IPS DF 6.9 (cell line): ENCODE data around the gene PLXDC1.

Experiments used
- DNase-seq: peaks from one replicate; pipeline ENCODE4 v3.0.0-alpha.2; 2013; ENCODE audit warnings: low read depth, low spot score
- H3K27ac ChIP-seq: one replicate; pipeline ENCODE4 v1.5.1; 2013; ENCODE audit warnings: low read length, control low read depth
- H3K27me3 ChIP-seq: 2 replicates; pipeline ENCODE4 v1.6.1; 2013; ENCODE audit warnings: mild to moderate bottlenecking, low read length; ENCODE audit not compliant: control insufficient read depth, insufficient read depth
- H3K36me3 ChIP-seq: 2 replicates; pipeline ENCODE4 v1.6.1; 2013; ENCODE audit warnings: low read length; ENCODE audit not compliant: control insufficient read depth, insufficient read depth
- H3K4me1 ChIP-seq: 2 replicates; pipeline ENCODE4 v1.6.1; 2013; ENCODE audit warnings: low read length; ENCODE audit not compliant: control insufficient read depth, insufficient read depth
- H3K4me3 ChIP-seq: 2 replicates; pipeline ENCODE4 v1.5.1; 2013; ENCODE audit warnings: mild to moderate bottlenecking, low read length
- H3K9me3 ChIP-seq: 2 replicates; pipeline ENCODE4 v1.6.1; 2013; ENCODE audit warnings: low read length, inconsistent platforms; ENCODE audit not compliant: control insufficient read depth, insufficient read depth
- WGBS: extraction: QIAGEN DNeasy Blood & Tissue Kit; methylation state at CpG from one replicate; pipeline ENCODE4 v1.1.7; 2013; ENCODE audit warnings: mixed read lengths, missing lambda C conversion rate; ENCODE audit not compliant: insufficient read length, insufficient coverage; 5-methylcytosine and 5-hydroxymethylcytosine counted together

The PLXDC1 gene

GRCh38 chr17:39178536-39178935 lies 27.1 kb upstream of the PLXDC1 start:
- H3K4me3 ChIP-seq: no peak overlapping the region
- H3K36me3 ChIP-seq: peaks cover 11% of the 10 kb centered on the region
- H3K9me3 ChIP-seq: no peaks in the 10 kb centered on the region
- peaks cover 3% of the 10 kb centered on the region for H3K4me1 ChIP-seq
- no peak for DNase-seq
- no peaks in the 10 kb centered on the region for H3K27me3 ChIP-seq
- no peak overlapping the region for H3K27ac ChIP-seq
- WGBS: no CpG with 5 or more reads among the region's 4 CpGs

GRCh38 chr17:39177256-39177655 lies 25.8 kb upstream of the PLXDC1 start:
- no CpG with 5 or more reads among the region's 12 CpGs for WGBS
- DNase-seq: no peak
- Histone ChIP-seq H3K27me3 (no peaks in the 10 kb centered on the region), H3K9me3 (no peaks in the 10 kb centered on the region), H3K36me3 (peaks cover 9% of the 10 kb centered on the region), H3K27ac (no peak overlapping the region), H3K4me3 (no peak overlapping the region), H3K4me1 (peaks cover 5% of the 10 kb centered on the region)

GRCh38 chr17:39175695-39176093 lies 24.3 kb upstream of the PLXDC1 start:
- H3K9me3 ChIP-seq: no peaks in the 10 kb centered on the region
- no CpG with 5 or more reads among the region's 10 CpGs for WGBS
- peaks cover 7% of the 10 kb centered on the region for H3K4me1 ChIP-seq
- H3K36me3 ChIP-seq: peaks cover 9% of the 10 kb centered on the region
- H3K27me3 ChIP-seq: no peaks in the 10 kb centered on the region
- H3K27ac ChIP-seq: no peak overlapping the region
- DNase-seq: no peak
- H3K4me3 ChIP-seq: no peak overlapping the region

GRCh38 chr17:39174920-39175694 lies 23.7 kb upstream of the PLXDC1 start:
- no CpG with 5 or more reads among the region's 35 CpGs for WGBS
- H3K4me3 ChIP-seq: no peak overlapping the region
- peaks cover 9% of the 10 kb centered on the region for H3K36me3 ChIP-seq
- H3K4me1 ChIP-seq: peaks cover 7% of the 10 kb centered on the region
- DNase-seq: no peak
- H3K9me3 ChIP-seq: no peaks in the 10 kb centered on the region
- H3K27me3 ChIP-seq: no peaks in the 10 kb centered on the region
- H3K27ac ChIP-seq: no peak overlapping the region

- H3K27ac ChIP-seq: no peak overlapping the region
- H3K36me3 ChIP-seq: peaks cover 9% of the 10 kb centered on the region
- peaks cover 7% of the 10 kb centered on the region for H3K4me1 ChIP-seq
Measured at GRCh38 chr17:39173526-39174274, 22.3 kb upstream of the PLXDC1 start.

GRCh38 chr17:39173080-39173479 lies 21.6 kb upstream of the PLXDC1 start:
- H3K4me1 ChIP-seq: peaks cover 7% of the 10 kb centered on the region

More at GRCh38 chr17:39173526-39174274, 22.3 kb upstream of the PLXDC1 start:
- no peaks in the 10 kb centered on the region for H3K27me3 ChIP-seq
- no peak for DNase-seq
- WGBS: no CpG with 5 or more reads among the region's 10 CpGs
- no peak overlapping the region for H3K4me3 ChIP-seq
- no peaks in the 10 kb centered on the region for H3K9me3 ChIP-seq

GRCh38 chr17:39171933-39172332 lies 20.5 kb upstream of the PLXDC1 start:
- Histone ChIP-seq H3K9me3 (no peaks in the 10 kb centered on the region), H3K4me3 (no peak overlapping the region), H3K27me3 (peaks cover 2% of the 10 kb centered on the region; the same call in 1 of the 2 replicates), H3K4me1 (peaks cover 7% of the 10 kb centered on the region), H3K36me3 (peaks cover 9% of the 10 kb centered on the region), H3K27ac (no peak overlapping the region)
- no CpG with 5 or more reads among the region's 5 CpGs for WGBS
- no peak for DNase-seq

More at GRCh38 chr17:39173080-39173479, 21.6 kb upstream of the PLXDC1 start:
- no peaks in the 10 kb centered on the region for H3K27me3 ChIP-seq
- H3K9me3 ChIP-seq: no peaks in the 10 kb centered on the region
- no peak for DNase-seq
- H3K36me3 ChIP-seq: peaks cover 9% of the 10 kb centered on the region
- no peak overlapping the region for H3K27ac ChIP-seq
- no peak overlapping the region for H3K4me3 ChIP-seq
- WGBS: no CpG with 5 or more reads among the region's 5 CpGs

- Histone ChIP-seq H3K27ac (no peak overlapping the region), H3K9me3 (no peaks in the 10 kb centered on the region), H3K4me3 (no peak overlapping the region), H3K4me1 (peaks cover 7% of the 10 kb centered on the region), H3K27me3 (peaks cover 14% of the 10 kb centered on the region), H3K36me3 (peaks cover 5% of the 10 kb centered on the region; the same call in 1 of the 2 replicates)
- DNase-seq: no peak
- no CpG with 5 or more reads among the region's 6 CpGs for WGBS
Measured at GRCh38 chr17:39170558-39170957, 19.1 kb upstream of the PLXDC1 start.

- H3K27me3 ChIP-seq: peaks cover 17% of the 10 kb centered on the region
- no peak overlapping the region for H3K27ac ChIP-seq
- peaks cover under 1% of the 10 kb centered on the region; the same call in 1 of the 2 replicates for H3K36me3 ChIP-seq
- no CpG with 5 or more reads among the region's 4 CpGs for WGBS
- H3K4me3 ChIP-seq: no peak overlapping the region
- no peak for DNase-seq
- peaks cover 5% of the 10 kb centered on the region for H3K4me1 ChIP-seq
- H3K9me3 ChIP-seq: no peaks in the 10 kb centered on the region
Measured at GRCh38 chr17:39170109-39170508, 18.7 kb upstream of the PLXDC1 start.

- WGBS: no CpG with 5 or more reads among the region's 3 CpGs
- Histone ChIP-seq H3K4me3 (no peak overlapping the region), H3K9me3 (no peaks in the 10 kb centered on the region), H3K27ac (no peak overlapping the region), H3K4me1 (peaks cover 5% of the 10 kb centered on the region), H3K36me3 (no peaks in the 10 kb centered on the region), H3K27me3 (peaks cover 17% of the 10 kb centered on the region)
- DNase-seq: no peak
Measured at GRCh38 chr17:39169518-39169917, 18.1 kb upstream of the PLXDC1 start.
